Measurements from ENCODE around the gene FANCC.

The FANCC gene

GRCh38 chr9:95115104-95115503, 202.4 kb downstream of the FANCC start:
- DNase-seq, result no peak

- no peak for DNase-seq
These were observed 204.9 kb downstream of the FANCC start for GRCh38 chr9:95112436-95113280.

- no peak for DNase-seq
These were observed 205.8 kb downstream of the FANCC start for GRCh38 chr9:95111716-95112115.

- no peak for DNase-seq
These were observed 206.5 kb downstream of the FANCC start for GRCh38 chr9:95110921-95111525.

- no peak for DNase-seq
These were observed 208.1 kb downstream of the FANCC start for GRCh38 chr9:95109456-95109855.

GRCh38 chr9:95108777-95109176, 208.7 kb downstream of the FANCC start:
- DNase-seq, result no peak

GRCh38 chr9:95107976-95108375, 209.5 kb downstream of the FANCC start:
- no peak for DNase-seq

GRCh38 chr9:95107001-95107749, 210.3 kb downstream of the FANCC start:
- DNase-seq, result no peak

GRCh38 chr9:95105519-95106287, 211.8 kb downstream of the FANCC start:
- DNase-seq, result no peak

GRCh38 chr9:95104980-95105379, 212.5 kb downstream of the FANCC start:
- DNase-seq, result no peak

GRCh38 chr9:95104581-95104960, 212.9 kb downstream of the FANCC start:
- DNase-seq, result no peak

GRCh38 chr9:95103871-95104580, 213.5 kb downstream of the FANCC start:
- DNase-seq, result no peak

- DNase-seq, result no peak
These were observed 214.2 kb downstream of the FANCC start for GRCh38 chr9:95103281-95103771.

- no peak for DNase-seq
These were observed 214.9 kb downstream of the FANCC start for GRCh38 chr9:95102572-95102971.

GRCh38 chr9:95102001-95102433, 215.5 kb downstream of the FANCC start:
- DNase-seq, result no peak

GRCh38 chr9:95101326-95101725, 216.2 kb downstream of the FANCC start:
- no peak for DNase-seq

- no peak for DNase-seq
These were observed 217.4 kb downstream of the FANCC start for GRCh38 chr9:95100071-95100627.

- no peak for DNase-seq
These were observed 218.0 kb downstream of the FANCC start for GRCh38 chr9:95099321-95100070.

GRCh38 chr9:95098391-95098921, 219.1 kb downstream of the FANCC start:
- no peak for DNase-seq

- DNase-seq, result no peak
These were observed 220.2 kb downstream of the FANCC start for GRCh38 chr9:95097279-95097678.

GRCh38 chr9:95096807-95097206, 220.7 kb downstream of the FANCC start:
- DNase-seq, result no peak
